ENCODE measurements around the gene CMTR2. TPM values are rescaled to one million over a fixed set of nuclear protein-coding genes. Genes with fewer than 3 reads are reported as not detected.

CMTR2 gene
- total and polyA plus RNA-seq, 2 of the 4 experiments (the other 2 are of a cell fraction), result 10.6 to 21.9 TPM

DNA sequence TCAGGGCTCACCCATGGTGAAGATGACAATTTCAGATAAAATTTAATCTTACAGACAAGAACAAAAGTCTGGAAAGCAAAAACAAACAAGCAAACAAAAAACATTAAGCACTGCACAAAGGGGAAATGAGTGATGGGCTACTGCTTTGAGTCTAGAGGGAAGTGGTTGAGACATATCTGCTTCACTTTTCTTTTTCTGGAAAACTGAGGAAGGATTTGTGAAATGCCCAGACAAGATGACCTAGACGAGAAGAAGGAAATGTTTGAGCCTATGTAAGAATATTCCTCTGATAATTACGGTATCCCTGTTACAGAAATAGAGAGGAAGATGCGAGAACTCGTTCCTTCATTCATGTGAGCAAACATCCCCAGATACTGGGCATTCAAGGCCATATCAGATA is 47.2 kb downstream of the CMTR2 start:
- no peak overlapping the region for H3K4ac ChIP-seq (ENCODE audit: low read depth, low read length)
- no peak overlapping the region for H4K5ac ChIP-seq (ENCODE audit: low read depth, low read length)
- dilution Hi-C loops (cut with HindIII; ENCODE audit: low sequenced_read_pairs, unreplicated experiment), result no loop called here
- no peak overlapping the region for H3K23ac ChIP-seq (ENCODE audit: low read depth, low read length)
- DNase-seq (no peak), ATAC-seq (ENCODE audit: low read depth) (no peak)
- H2BK5ac ChIP-seq (ENCODE audit: low read depth, low read length, poor library complexity, severe bottlenecking), result no peak overlapping the region
- H3K9me3 ChIP-seq (ENCODE audit: control insufficient read depth, insufficient read depth, low read length), result no peaks in the 10 kb centered on the region
- H3K27me3 ChIP-seq (ENCODE audit: control insufficient read depth, insufficient read depth, low read length), result no peaks in the 10 kb centered on the region
- no CpG with 5 or more reads among the region's 4 CpGs for WGBS, 2 experiments (ENCODE audit: extremely low coverage in 2 of 2, insufficient read length in 1 of 2)
- no peak for TF ChIP-seq NFE2L2 (IDR thresholded peaks at IDR 0.05; ENCODE audit: low read depth, low read length)
- TF ChIP-seq, protein P1, sequence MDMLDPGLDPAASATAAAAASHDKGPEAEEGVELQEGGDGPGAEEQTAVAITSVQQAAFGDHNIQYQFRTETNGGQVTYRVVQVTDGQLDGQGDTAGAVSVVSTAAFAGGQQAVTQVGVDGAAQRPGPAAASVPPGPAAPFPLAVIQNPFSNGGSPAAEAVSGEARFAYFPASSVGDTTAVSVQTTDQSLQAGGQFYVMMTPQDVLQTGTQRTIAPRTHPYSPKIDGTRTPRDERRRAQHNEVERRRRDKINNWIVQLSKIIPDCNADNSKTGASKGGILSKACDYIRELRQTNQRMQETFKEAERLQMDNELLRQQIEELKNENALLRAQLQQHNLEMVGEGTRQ (IDR thresholded peaks at IDR 0.05; ENCODE audit: low read depth, low read length), result no peak
- no peak for TF ChIP-seq CHD1 (IDR thresholded peaks at IDR 0.05; ENCODE audit: low read depth, low read length)
- no peak for TF ChIP-seq CEBPB (IDR thresholded peaks at IDR 0.05; ENCODE audit: low read depth, low read length)
- TF ChIP-seq RAD21 (IDR thresholded peaks at IDR 0.05; ENCODE audit: low read length), result no peak
- no peak for TF ChIP-seq MAFK (IDR thresholded peaks at IDR 0.05; ENCODE audit: low read depth, low read length)
- no peak for TF ChIP-seq SMC3 (IDR thresholded peaks at IDR 0.05; ENCODE audit: low read depth, low read length)
- H4K20me1 ChIP-seq (ENCODE audit: insufficient read depth, low read length), result no peaks in the 10 kb centered on the region
- H3K4me1 ChIP-seq (ENCODE audit: control insufficient read depth, insufficient read depth, low read length), result no peaks in the 10 kb centered on the region
- intact Hi-C loops (cut with micrococcal nuclease), result no loop called here
- no peak overlapping the region for H3K27ac ChIP-seq (ENCODE audit: insufficient read depth, low read length)
- H3K79me1 ChIP-seq (ENCODE audit: low read depth in 1 of 2, low read length in 2 of 2), result no peaks in the 10 kb centered on the region
- H4K8ac ChIP-seq (ENCODE audit: low read depth in 2 of 2, low read length in 2 of 2), result no peak overlapping the region
- no peaks in the 10 kb centered on the region for H3K9me1 ChIP-seq (ENCODE audit: insufficient read depth, low read length)
- no peak overlapping the region for H2BK120ac ChIP-seq (ENCODE audit: low read depth, low read length)
- H3K56ac ChIP-seq (ENCODE audit: extremely low read depth, insufficient read depth, low read length), result no peak overlapping the region
- ChIA-PET CTCF (no interaction called here), POLR2A (ENCODE audit: unreplicated experiment) (no interaction called here)
- no peak overlapping the region for H3K14ac ChIP-seq (replicated peaks; ENCODE audit: low read depth, low read length)
- H3K36me3 ChIP-seq (ENCODE audit: control insufficient read depth, insufficient read depth, low read length), result no peaks in the 10 kb centered on the region
- H2BK20ac ChIP-seq (ENCODE audit: low read depth, low read length), result no peak overlapping the region
- in situ Hi-C loops (cut with MboI; ENCODE audit: low sequenced_read_pairs), result no loop called here
- H3K9ac ChIP-seq (ENCODE audit: low read depth, low read length), result no peak overlapping the region
- no peak overlapping the region for H3K4me3 ChIP-seq (ENCODE audit: insufficient read depth, low read depth, low read length)
- no TSS peak for BruUV-seq (replicated peaks)
- H2AFZ ChIP-seq (replicated peaks; ENCODE audit: low read length, poor library complexity), result no peak overlapping the region
- no peak overlapping the region for H4K91ac ChIP-seq (ENCODE audit: insufficient read depth, low read depth, low read length)
- no peak overlapping the region for H3K4me2 ChIP-seq (ENCODE audit: low read depth, low read length)
- no peak overlapping the region for H2AK5ac ChIP-seq (ENCODE audit: low read depth, low read length)
- no peak overlapping the region for H2BK15ac ChIP-seq (ENCODE audit: low read depth, low read length)
- H3K18ac ChIP-seq (ENCODE audit: low read depth, low read length), result no peak overlapping the region
- no peak overlapping the region for H2AK9ac ChIP-seq (replicated peaks; ENCODE audit: low read depth, low read length, poor library complexity)

Other genes with a start within 250 kb of the CMTR2 start
- under 0.01 and 0.18 TPM in 2 replicates for gene HYDIN, start 58.7 kb downstream of the CMTR2 start, total RNA-seq (2012; rRNA removed)
- 0.07 and 0.27 TPM in 2 replicates for gene HYDIN, start 58.7 kb downstream of the CMTR2 start, polyA plus RNA-seq (2012; rRNA removed)
- gene CALB2, start 69.3 kb upstream of the CMTR2 start, total RNA-seq (2012; rRNA removed), result 0.18 TPM in 1 of 2 replicates, not detected in the other
- gene CALB2, start 69.3 kb upstream of the CMTR2 start, polyA plus RNA-seq (2012; rRNA removed), result 0.24 and 0.32 TPM in 2 replicates
- not detected in 2 replicates for gene TLE7, start 152.7 kb upstream of the CMTR2 start, total RNA-seq (2012; rRNA removed)
- gene TLE7, start 152.7 kb upstream of the CMTR2 start, polyA plus RNA-seq (2012; rRNA removed), result not detected in 2 replicates
- 8.8 and 11.7 TPM in 2 replicates for gene ZNF23, start 172.8 kb upstream of the CMTR2 start, total RNA-seq (2012; rRNA removed)
- gene ZNF23, start 172.8 kb upstream of the CMTR2 start, polyA plus RNA-seq (2012; rRNA removed), result 5.9 and 7.5 TPM in 2 replicates
- 2.8 and 2.9 TPM in 2 replicates for gene ZNF19, start 199.9 kb upstream of the CMTR2 start, total RNA-seq (2012; rRNA removed)
- 0.46 and 0.89 TPM in 2 replicates for gene ZNF19, start 199.9 kb upstream of the CMTR2 start, polyA plus RNA-seq (2012; rRNA removed)
- under 0.01 TPM in 1 of 2 replicates, not detected in the other for gene CHST4, start 237.0 kb upstream of the CMTR2 start, total RNA-seq (2012; rRNA removed)
- 0.04 TPM in 1 of 2 replicates, not detected in the other for gene CHST4, start 237.0 kb upstream of the CMTR2 start, polyA plus RNA-seq (2012; rRNA removed)